GM19238 (cell line): ENCODE measurements around the gene F8.
"Not testable (repeated sequence)": the region's sequence is repeated elsewhere in the genome, so short reads cannot be mapped to it uniquely, and the experiment has no call there.

Source experiments
- DNase-seq: peaks from one replicate; pipeline ENCODE4 v3.0.0; 2011; ENCODE audit warnings: low spot score; ENCODE audit not compliant: insufficient read length

The F8 gene

GRCh38 chrX:154817048-154817618 lies 205.4 kb downstream of the F8 start:
- DNase-seq: not testable (repeated sequence)

- DNase-seq: not testable (repeated sequence)
Observed at GRCh38 chrX:154816326-154816898, 206.1 kb downstream of the F8 start.

- DNase-seq: no peak
Observed at GRCh38 chrX:154815274-154815818, 207.2 kb downstream of the F8 start.

- no peak for DNase-seq
Observed at GRCh38 chrX:154813801-154814200, 208.7 kb downstream of the F8 start.

GRCh38 chrX:154812341-154813101 lies 210.0 kb downstream of the F8 start:
- DNase-seq: no peak

GRCh38 chrX:154809939-154810665 lies 212.4 kb downstream of the F8 start:
- no peak for DNase-seq

- no peak for DNase-seq
Observed at GRCh38 chrX:154806837-154807501, 215.6 kb downstream of the F8 start.

GRCh38 chrX:154805696-154806091 lies 216.8 kb downstream of the F8 start:
- DNase-seq: no peak

- peak; percentile 66 for DNase-seq
Observed at GRCh38 chrX:154804957-154805695, 217.4 kb downstream of the F8 start, which contains the start of gene MPP1. Gene MPP1, minus strand, starts transcription at chrX:154805485. Its CDS starts 112 bp downstream, at chrX:154805373.

- no peak for DNase-seq
Observed at GRCh38 chrX:154804261-154804956, 218.1 kb downstream of the F8 start.

- DNase-seq: no peak
Observed at GRCh38 chrX:154802947-154803346, 219.6 kb downstream of the F8 start.

GRCh38 chrX:154800478-154801210 lies 221.9 kb downstream of the F8 start:
- DNase-seq: no peak

- no peak for DNase-seq
Observed at GRCh38 chrX:154799556-154800348, 222.8 kb downstream of the F8 start.

- no peak for DNase-seq
Observed at GRCh38 chrX:154797006-154797405, 225.5 kb downstream of the F8 start.

GRCh38 chrX:154795016-154795415 lies 227.5 kb downstream of the F8 start:
- no peak for DNase-seq

GRCh38 chrX:154793084-154793795 lies 229.3 kb downstream of the F8 start:
- DNase-seq: no peak

GRCh38 chrX:154791939-154792338 lies 230.6 kb downstream of the F8 start:
- no peak for DNase-seq

GRCh38 chrX:154791467-154791866 lies 231.1 kb downstream of the F8 start:
- no peak for DNase-seq
